ENCODE data around the gene SLA2.

- TF ChIP-seq CTCF (IDR thresholded peaks at IDR 0.05; ENCODE audit: poor library complexity) = no peak
- TF ChIP-seq EZH2 (IDR thresholded peaks at IDR 0.05; ENCODE audit: borderline replicate concordance) = no peak
- TF ChIP-seq EZH2phosphoT487 (IDR thresholded peaks at IDR 0.05; ENCODE audit: low read depth, severe bottlenecking, unreplicated experiment) = no peak
Observed at GRCh38 chr20:36686504-36686903, 40.5 kb upstream of the SLA2 start.
